Ovary (tissue), 3 donors: Measurements from ENCODE around the gene RNF181.

ENCODE experiments used
- EP300 ChIP-seq: sonication (generic); formaldehyde crosslinking; IDR thresholded peaks from one replicate; pipeline ENCODE4 v1.6.1; 2017; ENCODE audit warnings: antibody characterized with exemption
- POLR2A ChIP-seq: fragments of 450-650 bp; IDR thresholded peaks from one replicate; pipeline ENCODE4 v1.6.1; 2017; ENCODE audit warnings: antibody characterized with exemption, mild to moderate bottlenecking, moderate library complexity
- TF ChIP-seq, protein P1 (sequence below), 3 donors: fragments of 450-650 bp in 2 of 3; fragments of 200-600 bp in 1 of 3; IDR thresholded peaks; one replicate each; pipeline versions ENCODE4 v1.5.1 to v1.8.0; 2016 to 2022; ENCODE audit warnings: antibody characterized with exemption in 3 of 3, mild to moderate bottlenecking in 1 of 3
- donor health status: DM: no; HTN: no; CAD: no.

DNA sequence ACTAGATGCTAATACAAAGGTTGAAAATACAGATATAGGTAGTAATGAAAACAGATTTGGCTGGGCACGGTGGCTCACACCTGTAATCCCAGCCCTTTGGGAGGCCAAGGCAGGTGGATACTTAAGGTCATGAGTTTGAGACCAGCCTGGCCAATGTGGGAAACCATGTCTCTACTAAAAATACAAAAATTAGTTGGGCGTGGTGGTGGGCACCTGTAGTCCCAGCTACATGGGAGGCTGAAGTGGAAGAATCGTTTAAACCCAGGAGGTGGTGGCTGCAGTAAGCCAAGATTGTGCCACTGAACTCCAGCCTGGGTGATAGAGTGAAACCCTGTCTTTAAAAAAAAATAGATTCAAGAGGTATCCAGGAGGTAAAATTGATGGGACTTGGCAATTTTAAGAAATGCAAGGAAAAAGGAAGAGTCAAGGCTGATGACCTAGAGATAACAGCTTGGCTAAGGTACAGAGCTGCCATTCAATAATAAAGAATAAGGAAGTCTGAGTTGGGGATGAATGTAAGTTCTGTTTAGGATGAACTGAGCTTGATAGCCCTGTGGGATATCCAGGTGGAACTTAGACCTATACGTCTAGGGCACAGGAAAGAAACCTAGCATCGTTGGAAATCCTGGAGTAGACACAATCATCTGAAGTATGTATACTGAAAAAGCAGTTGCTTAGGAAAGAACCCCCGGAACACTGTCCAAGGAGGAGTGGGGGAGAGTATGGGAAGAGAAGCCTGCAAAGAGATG, 47.5 kb upstream of the RNF181 start:
- TF ChIP-seq, protein P1, sequence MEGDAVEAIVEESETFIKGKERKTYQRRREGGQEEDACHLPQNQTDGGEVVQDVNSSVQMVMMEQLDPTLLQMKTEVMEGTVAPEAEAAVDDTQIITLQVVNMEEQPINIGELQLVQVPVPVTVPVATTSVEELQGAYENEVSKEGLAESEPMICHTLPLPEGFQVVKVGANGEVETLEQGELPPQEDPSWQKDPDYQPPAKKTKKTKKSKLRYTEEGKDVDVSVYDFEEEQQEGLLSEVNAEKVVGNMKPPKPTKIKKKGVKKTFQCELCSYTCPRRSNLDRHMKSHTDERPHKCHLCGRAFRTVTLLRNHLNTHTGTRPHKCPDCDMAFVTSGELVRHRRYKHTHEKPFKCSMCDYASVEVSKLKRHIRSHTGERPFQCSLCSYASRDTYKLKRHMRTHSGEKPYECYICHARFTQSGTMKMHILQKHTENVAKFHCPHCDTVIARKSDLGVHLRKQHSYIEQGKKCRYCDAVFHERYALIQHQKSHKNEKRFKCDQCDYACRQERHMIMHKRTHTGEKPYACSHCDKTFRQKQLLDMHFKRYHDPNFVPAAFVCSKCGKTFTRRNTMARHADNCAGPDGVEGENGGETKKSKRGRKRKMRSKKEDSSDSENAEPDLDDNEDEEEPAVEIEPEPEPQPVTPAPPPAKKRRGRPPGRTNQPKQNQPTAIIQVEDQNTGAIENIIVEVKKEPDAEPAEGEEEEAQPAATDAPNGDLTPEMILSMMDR (IDR thresholded peaks at IDR 0.05) = no peak
- TF ChIP-seq POLR2A = no peak
- TF ChIP-seq EP300 = no peak
